GM21723 (cell line): Measurements from ENCODE around the gene VAV3.
"Not testable (repeated sequence)": the region's sequence is repeated elsewhere in the genome, so short reads cannot be mapped to it uniquely, and the experiment has no call there.

Source experiments
- ATAC-seq: cut with Tn5 transposase; IDR thresholded peaks from one replicate; pipeline ENCODE4 v1.9.1; 2021; ENCODE audit warnings: mild to moderate bottlenecking, moderate library complexity; ENCODE audit not compliant: unreplicated experiment

Gene VAV3

DNA sequence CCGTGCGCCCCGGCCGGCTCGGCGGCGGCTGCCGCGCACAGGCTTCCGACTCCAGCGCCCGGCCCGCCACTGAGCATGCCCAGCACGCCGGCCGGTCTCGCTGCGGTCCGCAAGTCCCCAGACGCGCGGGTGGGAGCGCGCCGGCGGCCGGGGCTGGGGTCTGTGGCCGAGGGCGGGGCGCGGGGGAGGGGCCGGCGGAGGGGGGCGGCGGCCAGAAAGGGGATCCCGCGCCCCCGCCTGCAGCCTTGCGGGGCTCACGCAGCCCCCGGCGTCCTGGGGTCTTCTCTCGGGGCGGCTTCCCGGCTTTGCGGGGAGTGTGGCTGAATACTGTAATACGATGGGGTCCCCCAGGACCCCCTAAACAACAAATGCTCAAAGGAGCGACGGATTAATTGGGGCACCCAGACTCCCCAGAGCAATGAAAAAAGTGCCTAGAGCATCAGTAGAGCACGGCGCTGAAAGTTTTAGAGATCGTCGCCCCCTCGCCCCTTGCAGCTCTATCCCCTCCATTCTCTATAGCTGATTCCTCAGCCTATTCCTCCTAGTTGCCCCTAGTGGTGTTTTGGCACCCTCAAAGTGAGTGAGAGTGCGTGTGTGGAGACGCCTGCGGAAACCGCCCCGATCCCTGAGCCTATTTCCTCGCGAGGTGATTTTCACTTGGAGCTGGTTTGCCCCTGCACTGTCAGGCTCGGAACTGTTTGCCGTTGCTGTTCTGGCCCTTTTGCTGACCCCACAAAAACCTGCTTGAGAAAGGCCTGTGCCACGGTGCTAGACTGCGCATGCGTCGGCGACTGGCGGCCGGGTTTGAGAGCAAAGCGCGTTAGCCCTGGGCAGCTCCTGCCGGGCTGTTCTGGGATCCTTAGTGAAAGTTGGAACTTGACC is at the start of gene VAV3:
VAV3 (minus strand) TSS at position 71 of the 882 bp plus-strand sequence. CDS start 311 bp downstream, outside the sequence.
- ATAC-seq, result peak; percentile 33

DNA sequence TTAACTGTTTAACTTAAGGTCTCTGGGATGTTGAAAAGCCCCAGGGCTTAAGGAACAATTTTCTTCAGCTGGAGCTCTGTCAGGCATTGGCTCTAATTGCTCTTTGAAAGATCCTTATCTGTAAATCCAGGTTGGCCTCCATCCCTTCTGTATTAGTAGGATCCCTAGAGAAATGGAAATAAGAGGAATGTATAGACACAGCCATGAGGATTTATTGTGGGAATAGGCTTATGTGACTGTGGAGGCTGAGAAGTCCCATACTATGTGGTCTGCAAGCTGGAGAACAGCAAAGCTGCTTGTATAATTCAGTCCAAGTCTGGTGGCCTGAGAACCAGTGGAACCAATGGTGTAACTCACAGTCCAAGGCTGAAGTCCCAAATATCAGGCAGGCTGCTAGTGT is 47.6 kb upstream of the VAV3 start:
- ATAC-seq, result no peak

GRCh38 chr1:108011295-108011694 is 46.3 kb upstream of the VAV3 start:
- ATAC-seq, result no peak

- no peak for ATAC-seq
These were observed 45.6 kb upstream of the VAV3 start for GRCh38 chr1:108010581-108010980.

DNA sequence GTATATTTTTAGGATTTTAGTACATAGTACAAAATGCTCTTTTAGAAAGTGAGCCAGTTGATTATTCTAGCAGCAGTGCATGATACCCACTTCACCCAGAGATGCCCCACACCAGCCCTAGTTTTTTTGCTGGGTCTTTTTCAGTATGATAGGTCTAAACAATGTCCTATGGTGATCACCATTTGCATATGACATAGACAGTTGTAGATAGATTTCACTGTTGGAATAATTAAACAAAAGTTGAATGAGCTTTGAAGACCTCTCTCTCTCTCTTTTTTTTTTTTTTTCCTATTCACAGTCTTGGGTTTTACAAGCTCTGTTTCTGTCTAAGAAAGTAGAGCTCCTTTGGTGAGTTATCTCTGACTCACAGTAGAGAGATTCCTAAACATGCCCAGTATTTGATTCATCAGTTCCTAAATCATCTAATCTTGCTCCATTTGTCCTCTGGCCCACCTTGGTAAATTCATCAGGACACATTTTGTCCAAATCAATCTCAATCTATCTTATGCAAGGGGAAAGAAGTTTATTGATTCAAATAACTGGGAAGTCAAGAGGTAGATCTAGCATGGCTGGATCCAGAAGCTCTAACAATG is 44.7 kb upstream of the VAV3 start:
- no peak for ATAC-seq

- ATAC-seq, result no peak
These were observed 42.6 kb upstream of the VAV3 start for GRCh38 chr1:108007531-108007930.

DNA sequence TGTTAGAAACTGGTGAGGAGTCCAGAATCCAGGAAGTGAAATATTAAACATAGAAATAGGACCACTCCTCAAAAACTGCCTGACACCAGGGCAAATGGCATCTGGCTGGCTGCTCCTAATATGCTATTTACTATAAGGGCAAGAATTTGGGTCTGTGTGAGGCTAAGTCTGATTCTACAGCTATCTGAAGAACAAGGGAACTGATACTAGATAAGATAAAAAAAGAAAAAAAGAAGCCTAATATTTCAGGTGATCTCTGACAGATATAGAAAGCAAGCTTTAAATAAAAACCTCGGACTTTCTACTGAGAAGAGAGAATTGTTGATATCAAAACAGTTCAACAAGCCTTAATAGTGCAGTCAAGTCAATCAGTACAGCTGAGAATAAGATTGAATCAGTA is 42.1 kb upstream of the VAV3 start:
- no peak for ATAC-seq

GRCh38 chr1:108004919-108005318 is 39.9 kb upstream of the VAV3 start:
- ATAC-seq, result not testable (repeated sequence)

DNA sequence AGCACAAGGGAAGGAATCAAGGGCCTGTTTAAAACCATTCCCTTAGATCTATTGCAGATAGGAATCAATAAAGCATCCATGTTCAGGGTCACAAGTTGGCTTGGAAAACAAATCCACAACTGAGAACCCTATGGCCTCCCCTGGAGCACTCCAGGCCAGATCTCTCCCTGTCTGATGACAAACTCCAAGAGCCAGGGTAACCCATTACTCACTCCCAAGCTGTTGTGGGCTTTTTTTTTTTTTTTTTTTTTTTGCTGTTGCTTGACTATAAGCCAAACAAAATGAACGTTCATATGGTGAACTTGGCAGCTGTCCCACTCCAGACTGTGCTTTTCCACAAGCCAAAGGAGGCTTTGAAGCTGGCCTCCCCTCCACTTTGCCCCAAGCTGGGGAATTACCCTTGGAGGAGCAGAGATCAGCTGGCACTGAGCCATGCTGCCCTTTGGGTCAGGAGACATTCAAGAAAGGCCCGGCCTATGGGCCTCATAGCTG is 35.7 kb upstream of the VAV3 start:
- ATAC-seq, result no peak

DNA sequence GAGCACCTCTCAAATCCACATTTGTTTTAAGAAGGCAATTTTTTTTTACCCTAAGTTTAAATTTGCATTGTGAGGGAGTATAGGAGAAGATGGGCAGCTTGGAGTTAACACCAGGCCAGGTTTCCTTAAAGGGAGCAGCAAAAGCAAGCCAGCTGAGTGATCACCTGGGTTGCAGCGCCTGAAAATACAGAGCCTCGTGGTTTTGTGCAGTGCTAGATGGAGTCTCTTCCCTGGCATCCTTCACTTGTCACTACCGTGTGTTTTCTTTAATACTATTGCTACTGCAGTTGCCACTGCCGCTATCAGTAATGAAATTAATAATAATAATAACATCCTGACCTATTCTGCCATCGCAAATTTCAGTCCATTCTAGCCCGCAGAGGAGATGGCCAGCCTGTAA is 35.2 kb upstream of the VAV3 start:
- ATAC-seq, result no peak

GRCh38 chr1:107997866-107998265 is 32.9 kb upstream of the VAV3 start:
- ATAC-seq, result no peak

DNA sequence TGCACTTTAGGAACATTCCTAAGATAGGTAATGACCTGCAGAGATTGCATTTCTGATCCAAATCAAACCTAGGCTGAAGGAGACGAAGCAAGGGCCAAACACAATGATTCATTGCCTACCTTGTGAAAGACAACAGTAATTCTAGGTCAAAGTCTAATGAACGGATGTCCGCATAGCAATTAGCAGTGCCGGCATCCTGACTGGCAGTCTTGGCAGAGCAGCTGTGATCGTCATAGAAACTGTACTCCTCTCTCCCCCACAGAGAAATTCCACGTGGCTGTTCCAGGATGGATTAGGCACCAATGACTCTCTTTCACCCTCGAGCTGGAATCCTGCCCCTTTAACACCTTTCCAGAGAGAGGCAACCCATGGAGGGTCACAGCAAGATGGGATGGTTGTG is 28.9 kb upstream of the VAV3 start:
- ATAC-seq, result no peak

DNA sequence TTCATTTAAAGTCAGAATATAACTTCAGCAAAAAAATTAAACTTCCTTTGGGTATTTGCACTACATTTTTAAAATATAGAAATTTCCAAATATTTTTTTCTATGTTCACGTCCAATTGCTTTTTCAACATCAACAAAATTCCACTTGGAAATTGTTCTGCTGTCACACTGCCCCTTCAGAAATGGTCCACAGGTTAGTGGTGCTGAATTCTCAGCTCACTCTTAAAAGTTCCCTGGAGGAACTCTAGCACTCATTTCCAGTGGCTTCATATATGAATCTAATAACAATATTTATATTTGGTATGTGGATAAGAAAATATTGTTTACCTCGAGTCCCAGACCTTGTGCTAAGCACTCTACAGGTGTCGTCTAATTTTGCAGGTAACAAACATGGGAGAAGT is 27.4 kb upstream of the VAV3 start:
- ATAC-seq, result no peak

DNA sequence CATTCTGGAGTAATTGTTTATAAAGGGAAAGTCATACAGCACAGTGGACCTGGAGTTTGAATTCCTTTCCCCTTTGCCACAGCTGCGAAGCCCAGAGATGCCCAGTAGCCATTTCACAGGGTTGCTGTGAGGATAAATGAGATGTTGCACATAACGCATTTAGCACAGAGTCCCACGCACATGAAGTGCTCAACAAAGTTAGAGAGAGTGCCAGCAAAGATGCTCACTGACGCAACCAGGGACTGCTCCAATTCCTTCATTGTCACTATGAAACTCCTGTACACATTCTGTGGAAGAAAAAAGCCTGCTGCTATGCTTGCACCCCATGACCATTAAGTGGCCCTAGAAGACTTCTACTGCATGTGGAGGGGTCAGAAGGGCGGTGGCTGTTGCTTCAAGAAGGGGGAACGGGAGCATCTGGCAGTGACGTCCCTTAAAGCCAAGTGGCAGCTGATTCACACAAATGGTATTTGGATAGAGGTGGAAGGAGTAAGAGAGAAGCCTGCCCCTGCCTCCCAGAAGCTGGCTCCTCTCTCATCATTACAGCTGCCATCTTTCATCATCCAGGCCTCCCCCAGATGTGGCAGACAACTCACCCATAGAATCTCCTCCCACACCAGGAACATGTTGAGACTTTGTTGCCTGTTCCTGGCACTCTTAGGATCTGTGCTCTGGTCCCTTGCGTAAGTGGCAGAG is 26.5 kb upstream of the VAV3 start:
- no peak for ATAC-seq

DNA sequence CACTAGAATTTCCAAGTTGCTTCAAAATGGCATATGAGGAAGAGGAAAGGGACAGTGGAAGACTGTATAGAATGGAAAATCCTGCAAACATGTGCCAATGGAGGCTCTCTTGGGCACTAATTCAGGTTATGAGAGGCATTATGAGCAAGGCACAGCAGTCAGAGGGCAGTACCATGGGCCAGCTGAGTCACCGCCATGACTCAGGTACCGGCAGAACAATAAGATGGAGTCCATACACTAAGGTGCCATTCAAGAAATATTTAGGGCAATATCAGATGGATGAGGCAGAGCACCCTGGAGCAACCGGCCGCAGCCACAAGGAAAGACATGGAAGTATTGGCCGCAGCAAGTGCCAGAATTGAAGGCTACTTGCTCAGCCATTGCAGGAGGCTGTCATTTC is 25.6 kb upstream of the VAV3 start:
- ATAC-seq, result no peak

GRCh38 chr1:107981277-107981676 is 16.3 kb upstream of the VAV3 start:
- no peak for ATAC-seq

DNA sequence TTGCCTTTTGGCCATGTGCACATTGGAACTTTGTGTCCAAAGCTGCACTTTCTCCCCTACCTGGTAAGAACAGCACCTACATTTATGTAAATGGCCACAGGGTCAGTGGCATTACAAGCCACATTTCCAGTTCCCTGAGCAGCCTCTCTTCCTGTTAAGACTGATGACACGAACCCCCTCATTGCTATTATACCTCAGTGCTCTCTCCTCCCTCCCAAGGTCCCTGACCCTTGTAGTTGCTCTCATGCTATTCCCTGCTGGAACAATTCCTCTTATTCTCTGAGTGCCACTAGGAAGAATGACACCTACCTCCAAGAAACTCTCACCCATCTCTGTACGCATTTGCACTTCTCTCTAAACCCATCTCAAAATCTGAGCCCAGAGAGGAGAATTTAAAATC is 14.9 kb upstream of the VAV3 start:
- ATAC-seq, result no peak

GRCh38 chr1:107979088-107979487 is 14.1 kb upstream of the VAV3 start:
- ATAC-seq, result no peak

DNA sequence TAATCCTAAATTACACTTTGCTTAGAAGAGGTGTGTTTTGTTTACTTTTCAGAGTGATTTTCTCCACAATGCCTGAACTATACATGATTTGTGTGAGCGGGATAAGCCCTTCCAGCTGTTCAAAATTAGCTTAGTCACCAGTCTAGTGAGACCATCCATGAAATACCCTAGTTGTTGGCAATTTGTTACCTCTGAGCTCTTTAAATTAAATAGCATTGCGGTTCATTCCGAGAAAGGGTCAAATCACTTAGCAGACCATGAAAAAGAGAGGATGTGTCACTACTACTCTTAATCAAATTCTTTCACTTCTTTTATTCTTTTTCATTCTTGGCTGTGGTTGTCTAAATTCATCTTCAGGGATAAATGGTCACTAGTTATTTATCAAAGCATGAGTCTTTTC is 11.9 kb upstream of the VAV3 start:
- no peak for ATAC-seq

DNA sequence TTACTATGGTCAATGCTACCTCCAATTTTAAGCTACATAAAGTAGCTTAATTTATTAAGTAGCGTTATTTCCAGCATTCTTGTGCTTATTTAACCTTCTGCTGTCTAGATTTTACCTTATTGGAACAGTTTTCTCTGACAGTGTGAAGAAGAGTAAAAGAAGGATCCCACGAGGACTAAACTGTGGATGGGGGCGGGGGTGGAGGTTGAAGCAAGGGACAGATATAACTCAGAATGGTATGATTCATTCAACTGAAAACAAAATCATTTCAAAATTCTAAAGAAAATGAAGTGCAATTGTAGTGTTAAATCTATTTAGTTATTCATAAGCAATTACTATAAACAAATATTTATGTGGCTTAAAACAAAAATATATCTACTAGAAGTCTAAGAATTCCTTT is 11.5 kb upstream of the VAV3 start:
- ATAC-seq, result no peak

GRCh38 chr1:107975851-107976250 is 10.9 kb upstream of the VAV3 start:
- no peak for ATAC-seq

DNA sequence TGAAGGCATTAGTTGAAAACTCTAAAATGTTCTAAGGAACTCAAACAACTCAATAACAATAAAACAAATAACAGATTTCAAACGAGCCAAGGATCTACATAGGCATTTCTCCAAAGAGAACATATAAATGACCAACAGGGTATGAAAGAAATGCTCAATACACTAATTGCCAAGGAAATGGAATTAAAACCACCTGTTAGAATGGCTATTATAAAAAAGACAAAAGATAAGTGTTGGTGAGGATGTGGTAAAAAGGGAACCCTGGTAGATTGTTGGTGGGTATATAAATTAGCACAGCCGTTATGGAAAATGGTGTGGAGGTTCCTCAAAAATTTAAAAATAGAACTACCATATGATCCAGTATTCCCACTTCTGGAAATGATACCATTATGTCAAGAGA is 9.1 kb upstream of the VAV3 start:
- no peak for ATAC-seq
